Subcutaneous adipose tissue (tissue), 4 donors: ENCODE data around the gene NUDT12. TPM values are rescaled to one million over a fixed set of nuclear protein-coding genes. Genes with fewer than 3 reads are reported as not detected.

Source experiments
- total RNA-seq, 4 donors: library from RNA; depleted of rRNA; stranded (reverse); fragments of >200 nt; gene quantifications; one replicate each; pipeline ENCODE4 v1.1.0, GENCODE V29; 2016
- TF ChIP-seq, protein P1 (sequence below): fragments of 450-650 bp; IDR thresholded peaks from one replicate; pipeline ENCODE4 v1.5.1; 2016; ENCODE audit warnings: low read depth, mild to moderate bottlenecking, control low read depth, antibody characterized with exemption, moderate library complexity

The NUDT12 gene
- total RNA-seq, 4 donors from 2014 or later, result 7.9 to 16.3 (median 12.6) TPM

- TF ChIP-seq, protein P1, sequence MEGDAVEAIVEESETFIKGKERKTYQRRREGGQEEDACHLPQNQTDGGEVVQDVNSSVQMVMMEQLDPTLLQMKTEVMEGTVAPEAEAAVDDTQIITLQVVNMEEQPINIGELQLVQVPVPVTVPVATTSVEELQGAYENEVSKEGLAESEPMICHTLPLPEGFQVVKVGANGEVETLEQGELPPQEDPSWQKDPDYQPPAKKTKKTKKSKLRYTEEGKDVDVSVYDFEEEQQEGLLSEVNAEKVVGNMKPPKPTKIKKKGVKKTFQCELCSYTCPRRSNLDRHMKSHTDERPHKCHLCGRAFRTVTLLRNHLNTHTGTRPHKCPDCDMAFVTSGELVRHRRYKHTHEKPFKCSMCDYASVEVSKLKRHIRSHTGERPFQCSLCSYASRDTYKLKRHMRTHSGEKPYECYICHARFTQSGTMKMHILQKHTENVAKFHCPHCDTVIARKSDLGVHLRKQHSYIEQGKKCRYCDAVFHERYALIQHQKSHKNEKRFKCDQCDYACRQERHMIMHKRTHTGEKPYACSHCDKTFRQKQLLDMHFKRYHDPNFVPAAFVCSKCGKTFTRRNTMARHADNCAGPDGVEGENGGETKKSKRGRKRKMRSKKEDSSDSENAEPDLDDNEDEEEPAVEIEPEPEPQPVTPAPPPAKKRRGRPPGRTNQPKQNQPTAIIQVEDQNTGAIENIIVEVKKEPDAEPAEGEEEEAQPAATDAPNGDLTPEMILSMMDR, result no peak
These were observed 6.9 kb upstream of the NUDT12 start for GRCh38 chr5:103569313-103570060.

- TF ChIP-seq, protein P1, result no peak
These were observed 3.1 kb upstream of the NUDT12 start for GRCh38 chr5:103565719-103566118.

DNA sequence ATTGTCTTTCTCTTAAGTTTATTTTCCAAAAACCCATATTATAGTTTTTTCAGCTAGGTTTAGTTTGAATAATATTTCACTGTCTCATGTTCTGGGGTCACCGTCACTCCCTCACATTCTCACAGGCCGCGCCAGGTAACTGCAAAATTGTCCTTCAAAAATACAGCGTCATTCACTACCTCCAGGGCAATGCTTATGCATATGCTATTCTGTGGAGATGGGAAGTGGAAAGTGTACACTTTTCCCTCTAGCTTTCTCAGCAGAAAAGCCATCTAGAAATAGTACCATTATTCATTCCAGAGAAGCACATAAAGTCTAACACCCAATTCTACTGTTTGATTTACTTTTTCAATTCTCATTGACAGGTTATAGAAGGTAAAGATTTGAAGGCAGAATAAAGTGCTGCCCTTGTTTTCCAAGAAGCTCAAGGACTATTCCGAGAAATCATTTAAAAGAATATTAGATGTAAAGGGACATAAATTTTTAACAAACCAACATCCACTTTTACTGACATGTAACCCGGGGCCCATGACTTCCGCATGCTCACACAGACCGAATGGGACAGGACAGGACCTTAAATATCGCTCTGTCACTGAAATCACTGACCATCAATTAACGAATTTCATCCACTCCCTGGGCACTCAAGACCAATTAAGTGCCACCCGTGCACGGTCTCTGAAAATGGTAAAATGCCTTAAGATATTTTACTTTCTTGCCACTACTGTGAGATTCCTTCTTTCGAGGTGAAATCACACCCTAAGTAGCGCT lies 720 bp downstream of the NUDT12 start:
- TF ChIP-seq, protein P1, result no peak

- TF ChIP-seq, protein P1, result no peak
These were observed 1.8 kb downstream of the NUDT12 start for GRCh38 chr5:103560826-103561225.

GRCh38 chr5:103546858-103547257 lies 15.7 kb downstream of the NUDT12 start:
- TF ChIP-seq, protein P1, result no peak

DNA sequence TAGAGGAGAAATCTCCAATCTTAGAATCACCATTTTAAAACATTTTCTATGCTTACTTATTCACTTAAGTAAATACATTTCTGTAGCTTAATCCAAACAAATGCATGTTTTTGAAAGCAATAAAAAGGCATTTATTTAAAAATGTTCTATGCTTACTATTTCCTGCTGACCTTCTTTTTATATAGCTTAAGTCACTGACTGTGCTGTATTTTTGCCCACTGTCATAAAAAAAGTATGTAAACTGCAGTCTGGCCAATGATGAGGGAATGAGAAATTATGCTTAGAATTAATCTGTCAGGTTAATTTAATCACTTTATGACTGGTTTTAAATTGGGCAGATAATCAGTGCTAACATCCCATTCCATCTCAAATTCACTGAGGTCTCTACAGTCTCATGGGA lies 20.1 kb downstream of the NUDT12 start:
- TF ChIP-seq, protein P1, result no peak

DNA sequence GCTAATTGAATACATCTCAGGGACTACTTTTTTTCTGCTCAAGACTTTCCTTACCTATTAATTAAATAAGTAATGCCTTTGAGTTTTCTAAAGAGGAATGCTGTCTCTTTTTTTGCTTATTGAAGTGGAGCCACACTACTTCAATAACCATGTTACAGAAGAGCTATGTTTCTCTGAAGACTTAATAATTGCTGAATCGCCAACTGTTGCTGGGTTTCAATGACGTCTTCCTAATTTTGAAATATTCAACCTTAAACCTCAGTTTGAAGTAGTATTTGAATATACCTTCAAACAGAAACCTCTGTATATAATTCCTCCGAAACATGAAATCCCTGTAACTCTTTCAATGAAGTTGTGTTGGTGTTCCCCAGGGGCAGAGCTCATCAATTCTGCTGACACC lies 21.0 kb downstream of the NUDT12 start:
- TF ChIP-seq, protein P1, result no peak
